K562 (cell line): Measurements from ENCODE around the gene CASTOR1. TPM values are rescaled to one million over a fixed set of nuclear protein-coding genes. Genes with fewer than 3 reads are reported as not detected.
A peak's percentile ranks its signal among the peaks of the same experiment; 100 is the strongest.

Experiments
- ATAC-seq: fragments of 200-7000 bp; cut with Tn5 transposase; 3 replicates; pipeline ENCODE4 v1.9.1; 2020; ENCODE audit warnings: moderate library complexity
- BruUV-seq: library from RNA; stranded (reverse); fragments of 400-500 nt; replicated peaks from 2 replicates; lab custom pipeline; 2021; lab: Mats Ljungman, UMichigan
- CTCF ChIA-PET: fragments of 300-600 bp; formaldehyde crosslinking; extraction: SDS; loops from one replicate; lab custom pipeline; 2021; ENCODE audit warnings: low intra/inter-chr PET ratio; lab: Yijun Ruan, JAX
- POLR2A ChIA-PET: fragments of 300-600, 350-650 bp; sonication (Branson Sonifier 250); formaldehyde crosslinking; extraction: SDS; loops from one replicate; lab custom pipeline; 2021; ENCODE audit warnings: antibody characterized with exemption, inconsistent platforms; lab: Yijun Ruan, JAX
- DNase-seq, 4 experiments: peaks; one replicate each; pipeline versions ENCODE4 v3.0.0 to v3.0.0-alpha.2; 2011 to 2018; ENCODE audit warnings: low spot score in 3 of 4, mixed read lengths in 3 of 4; ENCODE audit errors: extremely low read depth in 1 of 4
- FAIRE-seq: peaks from 2 replicates; lab custom pipeline; 2011; peaks lifted over from hg19 to GRCh38; lab: Jason Lieb, UNC
- H2AFZ ChIP-seq: 2 replicates; pipeline ENCODE4 v1.6.0; 2011; ENCODE audit warnings: low read depth, low read length, control low read depth, inconsistent platforms
- H3K27ac ChIP-seq: fragments of 200-600 bp; 3 replicates; pipeline ENCODE4 v1.8.0; 2011; ENCODE audit warnings: low read depth, mild to moderate bottlenecking, control low read depth, inconsistent platforms, low read length, moderate library complexity, mixed read lengths; ENCODE audit errors: extremely low read depth
- H3K27me3 ChIP-seq, 2 experiments: fragments of 300-600 bp in 1 of 2; 2 replicates in 1 of 2; 3 replicates in 1 of 2; pipeline versions ENCODE4 v1.6.0 to v1.8.0; 2011; ENCODE audit warnings: inconsistent platforms in 2 of 2, low read length in 2 of 2, mild to moderate bottlenecking in 1 of 2, mixed read lengths in 1 of 2, moderate library complexity in 1 of 2; ENCODE audit not compliant: control insufficient read depth in 2 of 2, insufficient read depth in 2 of 2
- H3K36me3 ChIP-seq: fragments of 300-600 bp; 3 replicates; pipeline ENCODE4 v1.8.0; 2011; ENCODE audit warnings: mild to moderate bottlenecking, low read length, inconsistent platforms; ENCODE audit not compliant: control insufficient read depth, insufficient read depth
- H3K4me1 ChIP-seq, 2 experiments: fragments of 200-600 bp in 1 of 2; replicated peaks in 1 of 2; 2 replicates in 1 of 2; 3 replicates in 1 of 2; pipeline versions ENCODE4 v1.5.1 to v1.8.0; 2011; ENCODE audit warnings: inconsistent platforms in 2 of 2, low read length in 2 of 2, mild to moderate bottlenecking in 1 of 2, mixed read lengths in 1 of 2, moderate library complexity in 1 of 2; ENCODE audit not compliant: control insufficient read depth in 2 of 2, insufficient read depth in 2 of 2
- H3K4me2 ChIP-seq: 2 replicates; pipeline ENCODE4 v1.6.1; 2011; ENCODE audit warnings: low read length, control low read depth, inconsistent platforms, mixed read lengths; ENCODE audit not compliant: insufficient read depth
- H3K4me3 ChIP-seq: fragments of 200-600 bp; sonication (generic), shearing (Covaris generic); 2 replicates; pipeline ENCODE4 v1.5.1; 2016; ENCODE audit warnings: control low read depth, inconsistent platforms
- H3K79me2 ChIP-seq: fragments of 200-600 bp; 3 replicates; pipeline ENCODE4 v1.8.0; 2011; ENCODE audit warnings: low read length, inconsistent platforms; ENCODE audit not compliant: control insufficient read depth, insufficient read depth
- H3K9ac ChIP-seq, 2 experiments: 2 replicates each; pipeline versions ENCODE4 v1.6.0 to v1.6.1; 2011; ENCODE audit warnings: low read depth in 2 of 2, low read length in 2 of 2, control low read depth in 1 of 2, inconsistent platforms in 1 of 2, mild to moderate bottlenecking in 1 of 2, mixed read lengths in 1 of 2; ENCODE audit not compliant: insufficient read depth in 1 of 2
- H3K9me1 ChIP-seq: one replicate; pipeline ENCODE4 v1.6.0; 2011; ENCODE audit warnings: inconsistent platforms, mild to moderate bottlenecking, low read length, moderate library complexity; ENCODE audit not compliant: control insufficient read depth, insufficient read depth
- H3K9me3 ChIP-seq: replicated peaks from 2 replicates; pipeline ENCODE4 v1.5.1; 2011; ENCODE audit warnings: low read depth, low read length, inconsistent platforms; ENCODE audit not compliant: control insufficient read depth, insufficient read depth
- H4K20me1 ChIP-seq: replicated peaks from 2 replicates; pipeline ENCODE4 v1.6.1; 2011; ENCODE audit warnings: low read length, inconsistent platforms, mixed read lengths; ENCODE audit not compliant: control insufficient read depth, insufficient read depth
- GTF2F1 ChIP-seq: IDR thresholded peaks from 2 replicates; pipeline ENCODE4 v1.6.1; 2011; ENCODE audit warnings: low read depth, low read length, improper control_type of control experiment
- NFIC ChIP-seq: fragments of 450-650 bp; IDR thresholded peaks from 2 replicates; pipeline ENCODE4 v1.6.1; 2017; ENCODE audit warnings: mild to moderate bottlenecking, inconsistent platforms
- WGBS: fragments of 100-300 bp; shearing (Covaris generic); methylation state at CpG from one replicate; pipeline ENCODE4 v1.1.6; 2016; ENCODE audit warnings: low coverage, mixed read lengths; ENCODE audit not compliant: insufficient coverage; ENCODE audit errors: missing lambda C conversion rate; 5-methylcytosine and 5-hydroxymethylcytosine counted together
- in situ Hi-C: fragments of 300-500 bp; cut with MboI; formaldehyde crosslinking; loops from 4 replicates; pipeline ENCODE4 v1.15.0; 2018; ENCODE audit warnings: inconsistent platforms, mixed read lengths
- intact Hi-C: fragments of 100-400 bp; cut with micrococcal nuclease; formaldehyde crosslinking; loops from 2 replicates; pipeline ENCODE4 v1.14.2; 2022
- polyA plus RNA-seq, 8 experiments: library from polyadenylated mRNA; depleted of rRNA in 4 of 8; stranded (reverse) in 5 of 8; unstranded in 3 of 8; fragments of >200 nt; fragmentation: Nextera tagmentation in 2 of 8; fragmentation: Illumina TruSeq in 1 of 8; extraction: Ambion mirVana in 2 of 8; extraction: Trizol in 1 of 8; gene quantifications; 2 replicates each; pipeline versions ENCODE4 v1.2.1 to v1.2.3, GENCODE V29; 2011 to 2014; ENCODE audit warnings: inconsistent platforms in 1 of 8, missing spikeins in 1 of 8
- total RNA-seq, 7 experiments: library from RNA; depleted of rRNA in 6 of 7; stranded (reverse); fragments of >200 nt in 6 of 7; fragmentation: Illumina TruSeq in 2 of 7; extraction: Trizol in 2 of 7; gene quantifications; 2 replicates each; pipeline versions ENCODE4 v1.2.1 to v1.2.3, GENCODE V29; 2011 to 2021; ENCODE audit warnings: low replicate concordance in 1 of 7
- TF ChIP-seq, protein P1 (sequence below): fragments of 450-650 bp; IDR thresholded peaks from 2 replicates; pipeline ENCODE4 v1.6.1; 2018; ENCODE audit not compliant: partially characterized antibody

Gene CASTOR1
- total and polyA plus RNA-seq, 9 of the 15 experiments (the other 6 are each of a cell fraction or from before 2014, with no cell fraction given): 0.35 to 2.6 (median 1.1) TPM

GRCh38 chr22:30291058-30291892 lies 2.0 kb upstream of the CASTOR1 start:
- POLR2A ChIA-PET: interaction anchor here (0.7 to 1.4 kb wide), 5 partner anchors 9 to 160 kb away, joined by 3 to 5 read pairs (median 3); no protein-coding TSS in a partner anchor
- no peak overlapping the region for H2AFZ ChIP-seq

More at GRCh38 chr22:30291058-30291892, 2.0 kb upstream of the CASTOR1 start:
- Histone ChIP-seq H4K20me1 (peaks cover 6% of the 10 kb centered on the region; the same call in 1 of the 2 replicates), H3K27me3 (no peaks in the 10 kb centered on the region), H3K9me3 (no peaks in the 10 kb centered on the region), H3K9me1 (no peaks in the 10 kb centered on the region), H3K4me1 (peaks cover 19 to 42% of the 10 kb centered on the region in 2 experiments; a peak in 4 of 5 replicates), H3K9ac (peak overlapping the region in 1 of 2 experiments; percentile 74; a peak in 2 of 4 replicates), H3K4me2 (no peak overlapping the region), H3K27ac (no peak overlapping the region; the same call in 2 of the 3 replicates), H3K36me3 (peaks cover 16% of the 10 kb centered on the region; the same call in 1 of the 3 replicates), H3K79me2 (no peaks in the 10 kb centered on the region), H3K4me3 (no peak overlapping the region)
- in situ Hi-C loops (no loop called here), intact Hi-C loops (no loop called here)
- 88% methylated on average over 10 of the region's 13 CpGs for WGBS
- DNase-seq (no peak), ATAC-seq (no peak), FAIRE-seq (no peak)
- CTCF ChIA-PET: no interaction called here
- peak; percentile 67 for TF ChIP-seq NFIC
- TF ChIP-seq, protein P1, sequence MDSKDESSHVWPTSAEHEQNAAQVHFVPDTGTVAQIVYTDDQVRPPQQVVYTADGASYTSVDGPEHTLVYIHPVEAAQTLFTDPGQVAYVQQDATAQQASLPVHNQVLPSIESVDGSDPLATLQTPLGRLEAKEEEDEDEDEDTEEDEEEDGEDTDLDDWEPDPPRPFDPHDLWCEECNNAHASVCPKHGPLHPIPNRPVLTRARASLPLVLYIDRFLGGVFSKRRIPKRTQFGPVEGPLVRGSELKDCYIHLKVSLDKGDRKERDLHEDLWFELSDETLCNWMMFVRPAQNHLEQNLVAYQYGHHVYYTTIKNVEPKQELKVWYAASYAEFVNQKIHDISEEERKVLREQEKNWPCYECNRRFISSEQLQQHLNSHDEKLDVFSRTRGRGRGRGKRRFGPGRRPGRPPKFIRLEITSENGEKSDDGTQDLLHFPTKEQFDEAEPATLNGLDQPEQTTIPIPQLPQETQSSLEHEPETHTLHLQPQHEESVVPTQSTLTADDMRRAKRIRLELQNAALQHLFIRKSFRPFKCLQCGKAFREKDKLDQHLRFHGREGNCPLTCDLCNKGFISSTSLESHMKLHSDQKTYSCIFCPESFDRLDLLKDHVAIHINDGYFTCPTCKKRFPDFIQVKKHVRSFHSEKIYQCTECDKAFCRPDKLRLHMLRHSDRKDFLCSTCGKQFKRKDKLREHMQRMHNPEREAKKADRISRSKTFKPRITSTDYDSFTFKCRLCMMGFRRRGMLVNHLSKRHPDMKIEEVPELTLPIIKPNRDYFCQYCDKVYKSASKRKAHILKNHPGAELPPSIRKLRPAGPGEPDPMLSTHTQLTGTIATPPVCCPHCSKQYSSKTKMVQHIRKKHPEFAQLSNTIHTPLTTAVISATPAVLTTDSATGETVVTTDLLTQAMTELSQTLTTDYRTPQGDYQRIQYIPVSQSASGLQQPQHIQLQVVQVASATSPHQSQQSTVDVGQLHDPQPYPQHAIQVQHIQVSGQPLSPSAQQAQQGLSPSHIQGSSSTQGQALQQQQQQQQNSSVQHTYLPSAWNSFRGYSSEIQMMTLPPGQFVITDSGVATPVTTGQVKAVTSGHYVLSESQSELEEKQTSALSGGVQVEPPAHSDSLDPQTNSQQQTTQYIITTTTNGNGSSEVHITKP: peak; percentile 52
- TF ChIP-seq GTF2F1: no peak
- no TSS peak for BruUV-seq
